ENCODE measurements around the gene ZNF784. TPM values are rescaled to one million over a fixed set of nuclear protein-coding genes. Genes with fewer than 3 reads are reported as not detected.

The ZNF784 gene
- total and polyA plus RNA-seq, 7 donors = 4.9 to 22.2 (median 10.4) TPM

DNA sequence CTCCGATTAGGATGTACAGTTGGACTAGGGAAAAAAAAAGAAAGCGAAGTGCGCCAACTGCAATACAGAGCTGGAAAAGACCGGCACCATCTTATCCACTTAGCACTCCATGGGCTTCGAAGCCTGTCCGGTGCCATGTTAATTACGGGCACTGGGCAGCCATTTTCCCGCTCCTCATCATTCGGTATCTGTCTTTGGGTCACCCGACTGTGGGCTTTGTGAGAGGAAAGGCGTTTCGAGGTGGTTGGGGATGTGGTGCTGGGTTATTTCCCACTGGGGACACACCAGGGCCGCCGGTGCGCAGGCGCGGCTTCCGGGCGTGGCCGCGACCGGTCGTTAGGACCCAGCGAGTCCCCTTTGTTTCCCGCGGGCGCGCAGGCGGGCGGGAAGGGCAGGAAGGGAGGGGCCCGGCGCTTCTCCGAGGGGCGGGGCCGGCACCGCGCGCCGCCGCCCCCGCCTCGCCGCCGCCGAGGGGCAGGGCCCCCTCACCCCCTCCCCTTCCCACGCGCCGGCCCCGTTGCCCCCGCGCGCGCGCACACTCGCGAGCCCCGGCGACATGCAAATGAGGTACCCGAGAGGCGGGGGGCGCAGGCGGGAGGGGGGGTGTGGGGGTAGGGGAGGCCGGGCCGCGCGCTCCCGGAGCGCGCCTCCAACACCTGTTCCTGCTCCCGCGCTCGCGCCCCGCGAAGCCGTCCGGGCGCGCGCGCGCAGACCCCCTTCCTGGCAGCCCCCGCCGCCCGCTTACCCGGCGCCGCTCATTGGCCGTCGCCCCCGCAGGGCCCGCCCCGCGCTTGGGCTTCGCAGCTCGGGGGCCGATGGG, 24.3 kb downstream of the ZNF784 start, which contains the start of gene ZNF524:
Gene ZNF524 (plus strand): TSS at position 447 of the 820 bp plus-strand sequence. CDS start 1,825 bp downstream, outside the sequence.
- intact Hi-C loops (cut with DNase I) = loop anchor here in 1 of 2 donors (5.0 kb wide), 1 partner anchor 53 kb away; the partner anchor contains the start of gene SBK3
- peaks cover 0 to 36% of the 10 kb centered on the region in 2 donors for H3K36me3 ChIP-seq (ENCODE audit: insufficient read depth in 1 of 2, low read depth in 1 of 2)
- H3K4me3 ChIP-seq = peak within 1 kb of the TSS; percentile 72
- H3K27me3 ChIP-seq (ENCODE audit: insufficient read depth in 3 of 3, low read length in 2 of 3) = no peaks in the 10 kb centered on the region
- ATAC-seq (peak; percentile 52 to 65 (median 60)), DNase-seq (peak; percentile 89 to 93)
- 0 to 1% (median 0%) methylated on average over 27 to 96 of the region's 97 CpGs for WGBS, 3 donors
- peaks cover 26% of the 10 kb centered on the region for H3K4me1 ChIP-seq
- H3K27ac ChIP-seq = peak within 1 kb of the TSS; percentile 98
- TF ChIP-seq, protein P1, sequence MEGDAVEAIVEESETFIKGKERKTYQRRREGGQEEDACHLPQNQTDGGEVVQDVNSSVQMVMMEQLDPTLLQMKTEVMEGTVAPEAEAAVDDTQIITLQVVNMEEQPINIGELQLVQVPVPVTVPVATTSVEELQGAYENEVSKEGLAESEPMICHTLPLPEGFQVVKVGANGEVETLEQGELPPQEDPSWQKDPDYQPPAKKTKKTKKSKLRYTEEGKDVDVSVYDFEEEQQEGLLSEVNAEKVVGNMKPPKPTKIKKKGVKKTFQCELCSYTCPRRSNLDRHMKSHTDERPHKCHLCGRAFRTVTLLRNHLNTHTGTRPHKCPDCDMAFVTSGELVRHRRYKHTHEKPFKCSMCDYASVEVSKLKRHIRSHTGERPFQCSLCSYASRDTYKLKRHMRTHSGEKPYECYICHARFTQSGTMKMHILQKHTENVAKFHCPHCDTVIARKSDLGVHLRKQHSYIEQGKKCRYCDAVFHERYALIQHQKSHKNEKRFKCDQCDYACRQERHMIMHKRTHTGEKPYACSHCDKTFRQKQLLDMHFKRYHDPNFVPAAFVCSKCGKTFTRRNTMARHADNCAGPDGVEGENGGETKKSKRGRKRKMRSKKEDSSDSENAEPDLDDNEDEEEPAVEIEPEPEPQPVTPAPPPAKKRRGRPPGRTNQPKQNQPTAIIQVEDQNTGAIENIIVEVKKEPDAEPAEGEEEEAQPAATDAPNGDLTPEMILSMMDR (IDR thresholded peaks at IDR 0.05) = no peak
- no peaks in the 10 kb centered on the region for H3K9me3 ChIP-seq

DNA sequence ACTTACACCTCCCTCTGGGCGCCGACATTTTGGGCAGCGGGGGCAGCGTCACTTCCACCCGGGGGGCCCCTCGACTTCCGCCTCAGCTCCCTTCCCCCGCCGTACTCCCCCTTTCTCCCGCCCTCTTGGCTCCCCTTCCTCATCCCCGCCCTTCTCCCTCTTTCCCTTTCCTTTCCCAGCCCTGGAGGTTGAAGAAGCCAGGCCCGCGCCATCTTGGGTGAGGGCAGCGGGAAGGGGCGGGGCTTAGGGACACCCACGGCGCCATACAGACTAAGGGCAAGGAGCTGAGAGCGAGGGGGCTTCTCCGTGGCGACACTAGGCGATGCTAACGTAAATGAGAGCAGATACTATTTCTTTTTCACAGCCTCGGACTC, 24.9 kb downstream of the ZNF784 start, which contains the start of gene FIZ1:
Gene FIZ1 (minus strand): TSS at position 50 of the 374 bp plus-strand sequence. CDS start 1,652 bp downstream, outside the sequence.
- TF ChIP-seq, protein P1 (IDR thresholded peaks at IDR 0.05) = no peak
- 0% methylated on average over 20 to 23 of the region's 23 CpGs for WGBS, 3 donors
- peak within 1 kb of the TSS; percentile 98 for H3K27ac ChIP-seq
- peaks cover 24% of the 10 kb centered on the region for H3K4me1 ChIP-seq
- DNase-seq (peak; percentile 99), ATAC-seq (peak; percentile 80 to 89 (median 83))
- no peaks in the 10 kb centered on the region for H3K27me3 ChIP-seq (ENCODE audit: insufficient read depth in 3 of 3, low read length in 2 of 3)
- H3K9me3 ChIP-seq = no peaks in the 10 kb centered on the region
- H3K36me3 ChIP-seq (ENCODE audit: insufficient read depth in 1 of 2, low read depth in 1 of 2) = peaks cover 0 to 41% of the 10 kb centered on the region in 2 donors
- H3K4me3 ChIP-seq = peak within 1 kb of the TSS; percentile 72
- intact Hi-C loops (cut with DNase I) = loop anchor here in 1 of 2 donors (5.0 kb wide), 1 partner anchor 52 kb away; the partner anchor contains the start of gene SBK3

DNA sequence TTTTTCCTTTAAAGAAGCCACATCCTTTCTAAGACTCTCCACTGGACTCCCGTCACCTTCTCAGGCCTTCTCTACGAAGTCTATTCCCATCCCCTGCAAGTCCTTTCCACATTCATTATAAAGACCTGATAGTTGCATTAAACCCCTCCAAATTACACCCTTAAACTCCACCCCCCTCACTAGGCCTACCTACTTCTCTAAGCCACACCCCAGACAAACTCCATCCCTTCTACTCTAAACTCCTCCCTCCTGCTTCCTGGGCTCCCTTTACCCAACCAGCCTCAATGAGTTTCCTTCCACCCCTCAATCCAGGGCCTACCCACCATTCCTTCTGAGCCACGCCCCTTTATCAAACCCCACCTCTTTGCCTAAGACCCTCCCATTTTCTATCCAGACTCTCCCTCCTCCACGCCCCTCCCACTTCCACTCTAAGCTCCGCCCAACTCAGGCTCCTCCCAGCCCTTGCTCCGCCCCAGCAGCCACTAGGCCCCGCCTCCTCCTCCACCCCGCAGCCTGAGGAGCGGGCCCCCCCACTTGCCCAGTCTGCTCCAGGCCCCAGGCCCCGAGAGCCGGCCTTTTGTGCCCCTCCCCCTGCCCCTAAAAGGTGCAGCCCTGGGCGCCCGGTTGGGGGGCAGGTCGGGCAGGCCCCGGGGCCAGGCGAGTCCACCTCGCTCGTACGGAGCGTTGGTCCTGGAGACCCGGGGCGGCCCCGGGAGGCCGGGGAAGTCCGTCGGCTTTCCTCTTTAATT, 25.5 kb downstream of the ZNF784 start:
- Histone ChIP-seq H3K4me3 (peak overlapping the region; percentile 72), H3K4me1 (peaks cover 20% of the 10 kb centered on the region), H3K27ac (peak overlapping the region; percentile 98), H3K36me3 (ENCODE audit: insufficient read depth in 1 of 2, low read depth in 1 of 2) (peaks cover 0 to 41% of the 10 kb centered on the region in 2 donors), H3K9me3 (no peaks in the 10 kb centered on the region), H3K27me3 (ENCODE audit: insufficient read depth in 3 of 3, low read length in 2 of 3) (no peaks in the 10 kb centered on the region)
- ATAC-seq (peak; percentile 80 to 85 (median 83)), DNase-seq (peak; percentile 93 to 97)
- TF ChIP-seq, protein P1 (IDR thresholded peaks at IDR 0.05) = no peak
- WGBS, 3 donors = 5 to 6% (median 6%) methylated on average over 24 to 26 of the region's 26 CpGs
- intact Hi-C loops (cut with DNase I) = loop anchor here in 1 of 2 donors (5.0 kb wide), 1 partner anchor 52 kb away; the partner anchor contains the start of gene SBK3

DNA sequence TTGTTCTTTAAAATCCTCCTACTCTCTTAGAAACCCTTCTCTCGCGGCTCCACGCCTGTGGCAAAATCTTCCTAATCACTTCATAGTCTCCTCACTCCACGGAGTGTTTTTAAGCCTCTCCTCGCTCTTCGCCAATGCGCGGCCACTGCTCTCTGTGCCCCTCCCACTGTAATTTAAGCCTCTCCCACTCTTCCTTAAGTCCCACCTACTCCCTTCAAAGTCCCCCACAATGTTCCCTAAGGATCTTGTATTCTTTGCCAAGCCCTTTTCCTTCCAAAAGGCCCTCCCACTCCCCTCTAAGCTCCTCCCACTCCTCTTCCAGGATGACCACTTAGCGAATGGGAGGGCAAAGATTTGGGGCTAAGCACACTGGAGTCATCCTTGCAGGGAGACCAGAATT, 26.3 kb downstream of the ZNF784 start:
- WGBS, 3 donors = 80 to 87% (median 85%) methylated on average over 9 of the region's 9 CpGs
- Histone ChIP-seq H3K36me3 (ENCODE audit: insufficient read depth in 1 of 2, low read depth in 1 of 2) (peaks cover 0 to 45% of the 10 kb centered on the region in 2 donors), H3K9me3 (no peaks in the 10 kb centered on the region), H3K4me1 (peaks cover 20% of the 10 kb centered on the region), H3K27ac (peak overlapping the region; percentile 98), H3K27me3 (ENCODE audit: insufficient read depth in 3 of 3, low read length in 2 of 3) (no peaks in the 10 kb centered on the region), H3K4me3 (no peak overlapping the region)
- ATAC-seq (no peak), DNase-seq (no peak)
- TF ChIP-seq, protein P1 (IDR thresholded peaks at IDR 0.05) = no peak
- intact Hi-C loops (cut with DNase I) = loop anchor here in 1 of 2 donors (5.0 kb wide), 1 partner anchor 51 kb away; the partner anchor contains the start of gene SBK3

All from psoas muscle (tissue), 8 donors.